GM13977 (cell line): ENCODE measurements around the gene GPSM1.

ENCODE experiments used
- DNase-seq: peaks from one replicate; pipeline ENCODE4 v3.0.0; 2012; ENCODE audit warnings: low spot score
- CTCF ChIP-seq: IDR thresholded peaks from 2 replicates; pipeline ENCODE4 v1.5.1; 2012; ENCODE audit warnings: mild to moderate bottlenecking, control low read depth; ENCODE audit not compliant: insufficient read depth; ENCODE audit errors: extremely low read depth, missing control alignments
- in situ Hi-C: fragments of 300-500 bp; cut with MboI; formaldehyde crosslinking; loops from one replicate; pipeline ENCODE4 v1.12.0; 2022; ENCODE audit warnings: low sequenced_read_pairs, low pct_unique_long_range_greater_than_20kb, mixed read lengths, inconsistent platforms; ENCODE audit not compliant: unreplicated experiment

GPSM1 gene

GRCh38 chr9:136363949-136364748 lies 36.8 kb downstream of the GPSM1 start:
- TF ChIP-seq CTCF: no peak
- in situ Hi-C loops: no loop called here
- no peak for DNase-seq

GRCh38 chr9:136364942-136365774 lies 37.8 kb downstream of the GPSM1 start:
- DNase-seq: no peak
- TF ChIP-seq CTCF: no peak
- in situ Hi-C loops: no loop called here

- TF ChIP-seq CTCF: no peak
- no peak for DNase-seq
- in situ Hi-C loops: no loop called here
These were observed 38.5 kb downstream of the GPSM1 start for GRCh38 chr9:136365775-136366222.

GRCh38 chr9:136366826-136367225 lies 39.5 kb downstream of the GPSM1 start:
- in situ Hi-C loops: no loop called here
- DNase-seq: no peak
- no peak for TF ChIP-seq CTCF

- no peak for TF ChIP-seq CTCF
- DNase-seq: no peak
- in situ Hi-C loops: no loop called here
These were observed 40.2 kb downstream of the GPSM1 start for GRCh38 chr9:136367296-136368145.

- TF ChIP-seq CTCF: no peak
- DNase-seq: no peak
- in situ Hi-C loops: no loop called here
These were observed 40.9 kb downstream of the GPSM1 start for GRCh38 chr9:136368190-136368589.
